AG08395 (cell line): ENCODE results near the gene SSTR3.
"Not testable (repeated sequence)": the region's sequence is repeated elsewhere in the genome, so short reads cannot be mapped to it uniquely, and the experiment has no call there.

Experiments
- DNase-seq: peaks from one replicate; pipeline ENCODE4 v3.0.0; 2012; ENCODE audit warnings: mixed read lengths, low spot score

SSTR3 gene

DNA sequence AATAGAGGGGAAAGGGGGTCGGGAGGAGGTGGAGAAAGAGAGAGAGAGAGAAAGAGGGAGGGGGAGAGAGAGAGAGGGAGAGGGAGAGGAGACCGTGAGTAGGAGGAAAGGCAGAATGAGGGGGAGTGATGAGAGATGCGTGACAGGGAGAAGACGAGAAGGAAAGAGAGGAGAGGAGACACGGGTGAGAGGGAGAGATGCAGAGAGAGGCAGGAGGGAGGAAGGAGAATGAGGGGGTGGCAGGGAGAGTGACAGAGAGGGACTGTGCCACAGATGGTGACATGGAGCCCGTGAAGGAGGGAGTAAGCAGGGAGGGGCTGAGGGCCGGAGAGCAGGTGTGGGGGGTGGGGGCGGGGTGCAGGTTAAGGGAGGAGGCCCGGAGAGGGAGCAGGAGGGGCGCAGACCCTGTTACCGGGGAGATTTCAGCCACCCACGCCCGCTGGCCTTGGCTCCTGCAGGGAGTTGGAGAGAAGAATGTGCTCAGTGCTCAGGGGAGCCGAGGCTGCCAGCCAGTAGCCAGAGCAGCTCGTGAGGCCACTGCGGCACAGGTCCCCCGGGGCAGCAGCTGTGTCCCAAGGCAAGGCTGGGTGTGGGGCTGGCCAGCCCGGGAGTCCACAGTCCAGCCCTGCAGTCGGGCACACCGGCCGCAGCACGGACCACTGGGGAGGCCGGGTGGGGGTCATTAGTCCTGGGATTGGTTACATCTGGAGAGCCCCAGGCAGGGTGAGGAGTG is at the start of gene SSTR3:
Gene SSTR3 (minus strand): TSS at position 304 of the 733 bp plus-strand sequence. CDS start 4,674 bp downstream, outside the sequence.
- no peak for DNase-seq

DNA sequence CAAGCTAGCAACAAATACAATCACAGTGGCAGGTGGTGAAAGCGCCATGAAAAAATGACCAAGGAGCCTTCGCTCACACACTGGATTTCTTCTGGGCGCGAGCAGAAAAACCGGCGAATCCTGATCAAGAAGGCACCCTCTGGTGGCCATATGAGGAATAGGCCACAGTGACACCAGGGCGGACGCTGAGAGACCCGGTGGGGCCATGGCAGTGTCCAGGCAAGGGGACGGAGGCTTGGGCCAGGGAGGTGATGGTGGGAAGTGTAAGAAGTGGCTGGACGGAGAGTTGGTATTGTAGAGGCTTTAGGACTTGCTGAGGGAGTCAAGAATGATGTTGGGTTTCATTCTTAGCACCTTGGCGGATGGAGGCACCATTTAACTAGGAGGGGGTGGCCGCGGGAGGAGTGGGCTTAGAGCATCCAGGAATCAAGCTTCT is 48.6 kb upstream of the SSTR3 start:
- DNase-seq = peak; percentile 77

DNA sequence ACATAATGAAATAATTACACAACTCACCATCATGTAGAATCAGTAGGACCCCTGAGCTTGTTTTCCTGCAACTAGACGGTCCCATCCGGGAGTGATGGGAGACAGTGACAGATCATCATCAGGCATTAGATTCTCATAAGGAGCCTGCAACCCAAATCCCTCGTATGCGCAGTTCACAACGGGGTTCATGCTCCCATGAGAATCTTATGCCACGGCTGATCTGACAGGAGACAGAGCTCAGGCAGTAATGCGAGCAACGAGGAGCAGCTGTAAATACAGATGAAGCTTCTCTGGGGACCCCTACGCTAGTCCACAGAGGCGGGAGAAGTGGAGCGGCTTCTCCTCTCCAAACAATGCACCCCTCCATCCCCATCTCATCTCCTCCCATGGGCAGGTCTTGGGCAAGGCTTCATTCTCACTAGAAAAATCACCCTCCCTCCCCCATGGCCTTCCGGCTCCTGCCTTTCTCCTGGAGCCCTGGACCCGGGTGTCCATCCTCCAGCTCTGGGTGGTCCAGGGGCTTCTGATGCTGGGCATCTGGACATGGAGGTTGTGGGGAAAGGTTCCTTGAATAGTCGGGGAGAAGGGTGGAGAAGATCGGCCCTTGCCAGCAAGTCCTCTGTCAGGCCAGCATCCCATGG is 48.0 kb upstream of the SSTR3 start:
- DNase-seq = no peak

DNA sequence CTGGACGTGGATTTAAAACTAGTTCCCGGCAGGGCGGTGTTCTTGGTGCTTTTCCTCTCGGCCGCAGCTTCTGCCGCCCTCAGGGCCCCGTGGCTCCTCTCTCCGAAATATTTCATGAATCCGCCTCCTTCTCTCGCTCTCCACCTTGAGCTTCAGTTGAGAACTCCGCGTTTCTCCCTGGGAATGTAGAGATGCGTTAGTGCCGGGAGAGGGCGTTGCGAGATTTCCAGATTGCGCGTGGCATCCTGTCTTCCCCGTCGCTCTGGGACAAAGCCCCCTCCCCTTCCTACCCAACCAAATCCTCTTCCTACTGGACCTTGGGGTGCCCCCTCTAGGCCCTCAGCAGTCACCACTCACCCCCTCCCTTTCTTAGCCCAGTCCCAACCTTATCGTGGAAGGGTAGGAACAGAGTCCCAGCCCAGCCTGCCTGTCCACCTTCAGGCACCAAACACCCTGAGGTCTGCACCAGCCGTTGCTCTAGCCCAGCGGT is 47.3 kb upstream of the SSTR3 start:
- peak; percentile 52 for DNase-seq

DNA sequence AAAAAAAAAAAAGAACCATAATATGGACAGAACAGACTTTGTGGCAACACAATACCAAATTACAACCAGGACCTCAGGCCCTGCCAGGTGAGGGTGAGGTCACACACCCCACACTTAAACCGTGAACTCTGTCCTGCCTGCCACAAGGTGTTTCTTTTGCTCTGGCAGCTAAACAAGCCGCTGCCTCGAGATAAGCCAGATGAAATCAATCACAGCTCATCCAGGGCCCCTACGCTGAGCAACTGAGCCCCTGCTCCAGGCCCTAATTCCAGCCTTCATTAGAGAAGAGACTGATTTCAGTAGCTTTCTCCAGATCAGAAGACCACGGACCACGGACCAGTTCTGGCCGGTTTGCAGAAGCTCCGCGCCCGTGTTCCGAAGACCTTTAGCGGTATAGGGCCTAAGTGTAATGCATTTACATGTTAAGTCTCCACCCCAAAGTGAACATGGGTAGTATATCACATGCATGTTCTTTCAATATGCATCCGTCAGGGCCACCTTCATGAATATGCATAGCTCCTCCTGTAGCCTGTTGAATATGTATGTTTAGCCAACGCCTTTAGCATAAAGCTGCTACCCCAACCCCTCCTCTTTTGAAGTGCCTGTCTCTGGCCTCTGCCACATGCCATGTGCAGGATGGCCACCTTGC is 46.6 kb upstream of the SSTR3 start:
- no peak for DNase-seq

DNA sequence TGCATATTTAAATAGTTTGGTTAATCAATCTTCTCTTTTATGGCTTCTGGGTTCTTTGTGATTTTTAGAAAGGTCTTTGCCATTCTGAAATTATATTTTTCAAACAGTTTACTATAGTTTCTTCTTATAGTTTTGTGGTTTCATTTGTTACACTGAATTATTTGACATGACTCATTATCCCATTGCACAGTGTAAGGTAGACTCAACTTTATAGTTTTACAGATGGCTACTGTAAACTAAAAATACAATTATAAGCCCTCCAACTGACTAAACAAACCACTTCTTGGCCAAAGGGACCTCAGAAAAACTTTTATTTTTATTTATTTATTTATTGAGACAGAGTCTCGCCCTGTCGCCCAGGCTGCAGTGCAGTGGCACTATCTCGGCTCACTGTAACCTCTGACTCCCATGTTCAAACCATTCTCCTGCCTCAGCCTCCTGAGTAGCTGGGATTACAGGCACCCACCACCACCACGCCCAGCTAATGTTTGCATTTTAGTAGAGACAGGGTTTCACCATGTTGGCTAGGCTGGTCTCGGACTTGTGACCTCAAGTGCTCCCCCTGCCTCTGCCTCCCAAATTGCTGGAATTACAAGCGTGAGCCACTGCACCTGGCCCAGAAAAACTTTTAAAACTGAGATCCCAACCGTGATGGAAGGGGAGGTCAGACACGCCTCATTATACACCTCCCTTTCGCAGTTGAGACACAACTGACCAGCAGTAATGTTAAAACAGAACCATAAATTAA is 45.9 kb upstream of the SSTR3 start:
- no peak for DNase-seq

DNA sequence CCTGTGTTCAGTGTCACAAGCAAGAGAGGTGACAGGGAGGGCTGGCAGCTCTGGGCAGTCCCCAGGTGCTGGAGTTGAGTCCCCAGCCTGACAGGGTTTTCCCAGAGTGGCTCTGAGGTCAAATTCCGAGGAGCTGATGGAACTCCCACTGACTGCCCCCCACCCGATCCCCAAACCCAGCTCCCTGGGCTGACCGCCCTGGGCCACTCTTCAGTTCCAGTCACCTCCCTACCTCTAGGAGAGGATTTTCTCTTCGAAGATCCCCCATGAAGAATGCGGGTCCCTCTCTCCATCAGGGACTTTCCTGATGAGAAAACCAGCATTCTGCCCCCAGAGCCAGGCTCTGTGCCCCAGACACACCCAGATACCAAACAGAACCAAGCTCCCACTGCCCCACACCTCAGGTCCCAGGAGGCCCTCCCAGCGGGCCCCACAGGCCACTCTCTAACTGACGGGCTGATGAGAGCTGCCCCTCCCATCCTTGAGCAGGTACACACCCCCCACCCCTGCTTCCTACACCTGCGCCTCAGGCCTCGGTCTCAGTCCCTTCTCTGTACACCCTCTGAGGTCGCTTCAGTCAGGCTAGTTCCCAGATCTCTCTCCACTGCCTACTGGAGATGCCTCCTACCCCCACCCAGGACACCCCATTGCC is 43.9 kb upstream of the SSTR3 start:
- DNase-seq = no peak

DNA sequence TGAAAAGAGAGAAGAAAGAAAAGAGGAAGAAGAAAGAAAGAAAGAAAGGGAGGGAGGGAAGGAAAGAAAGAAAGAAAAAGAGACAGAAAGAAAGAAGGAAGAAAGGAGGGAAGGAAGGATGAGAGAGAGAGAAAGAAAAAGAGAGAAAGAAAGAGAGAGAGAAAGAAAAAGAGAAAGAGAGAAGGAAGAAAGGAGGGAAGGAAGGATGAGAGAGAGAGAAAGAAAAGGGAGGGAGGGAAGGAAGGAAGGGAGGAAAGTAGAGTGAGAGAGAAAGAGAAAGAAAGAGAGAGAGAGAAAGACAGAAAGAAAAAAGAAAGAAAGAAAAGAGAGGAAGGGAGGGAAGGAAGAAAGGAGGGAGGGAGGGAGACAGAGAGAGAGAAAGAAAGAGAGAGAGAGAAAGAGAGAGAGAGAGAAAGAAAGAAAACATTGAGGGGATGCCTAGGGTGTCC is 43.3 kb upstream of the SSTR3 start:
- no peak for DNase-seq

DNA sequence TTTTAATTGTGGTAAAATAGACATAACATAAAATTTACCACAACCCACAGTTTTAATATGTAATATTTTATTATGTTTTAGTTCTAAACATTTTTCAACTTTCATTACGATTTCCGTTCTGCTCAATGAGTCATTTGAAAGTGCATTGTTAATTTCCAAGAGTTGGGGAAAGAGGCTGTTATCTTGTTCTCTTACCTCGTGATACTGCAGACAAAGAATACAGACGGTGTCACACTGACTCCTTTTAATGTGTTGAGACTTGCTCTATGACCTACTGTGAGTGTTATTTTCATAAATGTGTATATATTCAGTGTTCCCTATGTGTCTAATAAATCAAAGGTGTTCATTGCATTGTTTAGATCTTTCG is 42.6 kb upstream of the SSTR3 start:
- DNase-seq = no peak

DNA sequence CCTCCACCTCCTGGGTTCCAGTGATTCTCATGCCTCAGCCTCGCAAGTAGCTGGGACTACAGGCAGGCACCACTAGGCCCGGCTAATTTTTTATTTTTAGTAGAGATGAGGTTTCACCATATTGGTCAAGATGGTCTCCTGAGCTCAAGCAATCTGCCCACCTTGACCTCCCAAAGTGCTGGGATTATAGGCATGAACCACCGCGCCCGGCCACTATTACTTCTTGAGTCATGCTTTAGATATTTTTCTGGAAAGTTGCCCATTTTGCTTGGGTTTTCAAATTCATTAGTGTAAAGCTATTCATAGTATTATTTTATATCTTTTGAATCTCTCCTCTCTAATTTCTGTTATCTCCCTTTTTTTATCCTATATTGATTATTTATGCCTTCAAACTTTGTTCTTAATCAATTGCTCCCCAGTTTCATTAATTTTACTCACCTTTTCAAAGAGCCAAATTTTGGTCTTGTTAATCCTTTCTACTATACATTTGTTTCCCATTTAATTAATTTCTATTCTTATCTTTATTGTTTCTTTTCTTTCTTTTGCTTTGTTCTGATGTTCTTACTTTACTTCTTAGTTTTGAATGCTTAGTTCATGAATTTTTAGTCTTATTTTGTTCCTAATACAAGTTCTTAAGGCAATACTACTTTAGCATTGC is 42.1 kb upstream of the SSTR3 start:
- DNase-seq = no peak

DNA sequence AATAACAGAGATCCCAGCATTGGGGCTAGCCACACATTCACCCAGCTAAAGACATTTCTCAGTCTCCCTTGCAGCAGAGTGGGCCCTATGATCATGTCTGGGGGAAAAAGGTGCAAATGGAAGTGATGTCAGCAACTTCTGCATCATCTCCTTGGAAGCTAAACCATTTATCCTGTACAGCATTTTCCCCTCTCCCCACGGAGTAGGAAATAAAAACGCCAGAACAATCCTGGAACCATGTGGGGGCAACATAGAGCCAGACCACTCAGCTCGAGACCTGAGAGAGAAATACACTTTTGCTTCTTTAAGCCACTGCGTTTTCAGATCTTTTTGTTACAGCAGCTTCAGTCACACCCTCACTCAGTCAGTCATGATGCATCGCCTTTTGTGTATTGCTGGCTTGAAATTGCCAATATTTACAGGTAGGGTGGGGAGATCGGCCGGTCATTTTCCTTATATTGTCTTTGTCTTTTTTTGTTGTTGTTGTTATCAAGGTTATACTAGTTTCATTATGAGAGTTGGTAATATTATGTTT is 40.9 kb upstream of the SSTR3 start:
- DNase-seq = no peak

DNA sequence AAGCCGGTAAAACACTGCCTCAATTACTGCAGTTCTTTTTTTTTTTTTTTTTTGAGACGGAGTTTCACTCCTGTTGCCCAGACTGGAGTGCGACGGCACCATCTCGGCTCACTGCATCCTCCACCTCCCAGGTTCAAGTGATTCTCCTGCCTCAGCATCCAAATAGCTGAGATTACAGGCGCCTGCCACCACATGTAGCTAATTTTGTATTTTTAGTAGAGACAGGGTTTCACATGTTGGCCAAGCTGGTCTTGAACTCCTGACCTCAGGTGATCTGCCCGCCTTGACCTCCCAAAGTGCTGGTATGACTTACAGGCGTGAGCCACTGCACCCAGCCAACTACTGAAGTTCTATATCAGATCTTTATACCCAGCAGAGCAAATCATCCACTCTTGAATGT is 39.6 kb upstream of the SSTR3 start:
- DNase-seq = not testable (repeated sequence)

DNA sequence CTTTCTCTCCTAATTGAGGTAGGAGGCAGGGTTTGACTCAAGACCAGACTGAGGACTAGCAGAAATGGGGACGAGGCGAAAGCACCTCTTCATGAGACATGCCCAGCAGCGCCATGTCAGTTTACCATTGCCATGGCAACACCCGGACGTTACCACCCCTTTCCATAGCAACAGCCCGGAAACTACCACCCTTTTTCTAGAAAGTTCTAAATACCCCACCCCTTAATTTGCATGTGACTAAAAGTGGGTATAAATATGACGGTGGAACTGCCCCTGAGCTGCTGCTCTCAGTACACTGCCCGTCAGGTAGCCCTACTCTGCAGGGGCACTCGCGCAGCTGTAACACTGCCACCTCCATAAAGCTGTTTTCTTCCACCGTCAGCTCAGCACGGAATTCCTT is 37.7 kb upstream of the SSTR3 start:
- no peak for DNase-seq

DNA sequence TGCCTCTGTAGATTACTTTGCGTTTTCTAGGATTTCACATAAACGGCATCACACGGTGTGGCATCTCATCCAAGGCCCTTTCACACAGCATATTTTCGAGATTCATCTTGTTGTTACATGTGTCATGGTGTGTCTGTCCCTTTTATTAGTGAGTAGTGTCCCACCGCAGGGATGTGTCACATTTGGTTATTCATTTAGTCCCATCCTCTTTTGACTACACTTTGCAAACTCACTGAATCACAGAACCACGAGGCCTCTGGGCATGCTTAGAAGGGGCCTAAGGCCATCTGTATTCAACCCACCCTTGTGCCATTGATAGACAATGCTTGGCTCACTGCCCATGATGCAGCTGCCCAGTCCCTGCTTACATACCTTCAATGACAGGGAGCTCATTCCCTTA is 36.0 kb upstream of the SSTR3 start:
- no peak for DNase-seq

DNA sequence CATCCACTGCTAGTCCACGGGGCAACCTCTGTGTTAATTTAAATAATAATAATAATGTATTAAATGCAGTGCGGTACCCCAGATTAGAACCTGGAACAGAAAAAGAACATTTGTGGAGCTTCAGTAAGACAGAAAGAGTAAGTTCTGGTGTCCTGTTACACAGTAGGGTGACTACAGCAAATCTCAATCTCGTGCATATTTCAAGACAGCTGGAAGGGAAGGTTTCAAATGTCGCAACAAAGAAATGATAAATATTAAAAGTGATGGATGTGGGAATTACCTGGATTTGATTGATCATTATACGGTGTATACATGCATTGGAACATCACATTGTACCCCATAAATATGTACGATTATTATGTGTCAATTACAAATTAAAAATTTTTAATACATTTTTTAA is 33.5 kb upstream of the SSTR3 start:
- no peak for DNase-seq

DNA sequence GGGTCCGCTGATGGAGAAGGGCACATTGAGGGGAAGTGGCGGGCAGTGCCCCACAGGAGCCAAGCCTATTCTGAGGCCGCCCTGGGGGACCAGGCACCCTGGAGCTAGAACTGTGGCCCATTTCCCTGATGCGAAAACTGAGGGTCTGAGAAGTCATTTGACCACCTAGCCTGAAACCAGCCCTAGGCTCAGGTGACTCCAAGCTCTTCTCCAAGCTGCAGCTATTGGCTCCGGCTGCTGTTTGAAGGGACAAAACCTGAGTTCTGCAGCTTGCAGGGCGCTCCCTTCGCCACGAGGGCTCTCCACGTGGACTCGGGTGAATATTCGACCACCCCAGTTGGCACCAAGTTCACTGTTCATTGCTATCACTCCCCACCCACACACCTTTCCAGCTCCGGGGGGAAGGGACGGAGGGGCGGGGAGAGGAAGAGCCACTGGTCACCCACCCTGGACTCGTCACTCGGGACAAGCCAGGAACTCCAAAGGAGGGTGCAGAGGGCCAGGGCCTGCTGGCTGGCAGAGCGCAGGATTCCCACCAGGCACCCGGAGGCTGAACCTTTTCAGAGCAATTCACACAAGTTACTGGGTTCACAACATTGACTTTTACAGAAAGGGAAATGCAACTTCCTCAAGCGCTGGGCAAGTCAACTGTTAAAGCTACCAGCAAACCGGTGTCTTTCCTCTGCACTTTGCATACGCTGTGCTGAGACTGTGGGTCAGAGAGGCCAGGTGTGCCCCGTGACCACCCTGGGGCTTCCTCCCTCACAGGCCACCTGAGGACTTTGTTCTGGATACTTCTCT is 32.8 kb upstream of the SSTR3 start:
- no peak for DNase-seq

DNA sequence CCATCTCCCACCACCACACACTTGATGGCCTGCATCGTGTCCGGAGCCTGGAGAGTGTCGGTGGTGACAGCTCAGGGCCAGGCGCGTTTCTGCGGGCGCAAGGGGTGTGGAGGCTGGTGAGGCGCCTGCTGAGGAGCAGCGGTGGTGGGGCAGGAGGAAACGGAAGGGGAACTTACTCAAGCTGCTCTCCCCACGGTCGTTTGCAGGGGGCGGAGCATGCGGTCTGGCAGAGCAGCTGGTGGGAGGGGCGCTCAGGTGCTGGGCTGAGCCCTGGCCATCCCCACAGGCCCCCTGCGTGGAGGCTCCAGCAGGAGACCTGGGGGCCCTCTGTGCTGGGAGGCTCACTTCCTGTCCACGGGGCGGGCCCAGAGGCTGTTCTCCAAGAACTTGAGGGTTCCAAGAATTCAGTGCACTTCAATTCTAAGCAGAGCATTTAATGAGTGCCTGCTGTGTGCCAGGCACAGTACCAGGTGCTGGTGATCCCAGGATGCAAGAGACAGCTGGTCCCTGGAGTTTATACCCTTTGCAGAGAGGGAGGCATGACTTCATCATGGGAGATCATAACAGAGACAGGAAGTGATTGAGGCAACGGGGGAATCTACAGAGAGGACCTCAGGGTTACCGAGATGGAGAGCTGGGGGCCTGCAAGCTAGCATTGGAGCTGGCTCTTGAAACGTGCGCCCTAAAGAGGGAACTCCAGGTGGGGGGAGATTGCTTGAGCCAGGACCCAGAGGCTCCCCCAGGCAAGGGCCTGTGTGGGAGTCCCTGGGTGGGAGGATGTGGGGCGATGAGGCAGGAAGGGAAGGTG is 32.0 kb upstream of the SSTR3 start, which contains the start of gene RAC2:
Gene RAC2 (minus strand): TSS at position 156 of the 808 bp plus-strand sequence. CDS start 121 bp downstream, at position 35.
- DNase-seq = peak; percentile 63

DNA sequence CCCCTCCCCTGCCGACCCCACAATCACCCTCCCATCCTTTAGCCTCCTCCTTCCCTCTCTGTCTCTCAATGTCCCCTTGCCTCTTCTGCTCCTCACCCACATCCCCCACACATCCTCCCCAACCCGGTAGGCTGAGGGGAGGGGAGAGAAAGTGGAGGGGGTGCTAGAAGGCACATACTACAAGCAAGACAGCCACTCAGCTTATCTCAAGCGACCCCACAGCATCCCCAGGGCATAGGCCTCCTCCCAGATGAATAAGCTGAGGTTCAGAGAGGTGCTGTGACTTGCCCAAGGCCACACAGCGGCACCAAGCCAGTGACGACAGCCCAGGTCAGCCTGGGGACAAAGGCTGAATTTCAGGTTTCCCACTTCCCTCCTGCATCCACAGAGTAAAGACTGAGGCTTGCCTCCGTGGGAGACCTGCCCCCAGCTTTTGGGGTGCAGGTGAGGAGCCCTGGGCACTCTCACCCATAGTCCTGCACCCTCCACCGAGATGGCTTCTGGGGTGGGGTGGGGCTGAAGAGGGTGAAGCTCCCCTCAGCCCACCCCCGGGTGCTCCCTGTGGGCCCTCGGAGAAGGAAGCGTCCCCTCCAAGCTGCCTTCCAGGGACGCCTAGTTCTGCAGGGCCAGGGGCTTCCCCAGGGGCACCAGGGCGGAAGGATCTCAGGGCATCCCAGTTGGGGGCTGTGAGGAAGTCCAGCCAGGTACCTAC is 31.3 kb upstream of the SSTR3 start:
- DNase-seq = no peak
